Bronchial epithelial cell (primary cell): ENCODE data around the gene RFC5. TPM values are rescaled to one million over a fixed set of nuclear protein-coding genes. Genes with fewer than 3 reads are reported as not detected.

Experiments
- DNase-seq: peaks from one replicate; pipeline ENCODE4 v3.0.0-alpha.2; 2010; ENCODE audit warnings: low read depth
- FAIRE-seq: peaks from 2 replicates; lab custom pipeline; 2011; peaks lifted over from hg19 to GRCh38; lab: Jason Lieb, UNC
- H3K27me3 ChIP-seq: 2 replicates; pipeline ENCODE4 v1.5.1; 2011; ENCODE audit warnings: low read length; ENCODE audit not compliant: control insufficient read depth, insufficient read depth
- H3K36me3 ChIP-seq: 2 replicates; pipeline ENCODE4 v1.5.1; 2011; ENCODE audit warnings: low read length; ENCODE audit not compliant: control insufficient read depth, insufficient read depth
- H3K4me3 ChIP-seq: 2 replicates; pipeline ENCODE4 v1.5.1; 2011; ENCODE audit warnings: mild to moderate bottlenecking, low read depth, low read length, control low read depth
- CTCF ChIP-seq: IDR thresholded peaks from 2 replicates; pipeline ENCODE4 v1.5.1; 2011; ENCODE audit warnings: mild to moderate bottlenecking, moderate library complexity, low read length, control low read depth, inconsistent platforms; ENCODE audit not compliant: insufficient read depth, severe bottlenecking
- total RNA-seq: library from RNA; depleted of rRNA; stranded (reverse); fragments of >200 nt; gene quantifications from 2 replicates; pipeline ENCODE4 v1.2.1, GENCODE V29; 2014

The RFC5 gene, protein sequence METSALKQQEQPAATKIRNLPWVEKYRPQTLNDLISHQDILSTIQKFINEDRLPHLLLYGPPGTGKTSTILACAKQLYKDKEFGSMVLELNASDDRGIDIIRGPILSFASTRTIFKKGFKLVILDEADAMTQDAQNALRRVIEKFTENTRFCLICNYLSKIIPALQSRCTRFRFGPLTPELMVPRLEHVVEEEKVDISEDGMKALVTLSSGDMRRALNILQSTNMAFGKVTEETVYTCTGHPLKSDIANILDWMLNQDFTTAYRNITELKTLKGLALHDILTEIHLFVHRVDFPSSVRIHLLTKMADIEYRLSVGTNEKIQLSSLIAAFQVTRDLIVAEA
- total RNA-seq: 6.1 and 7.4 TPM in 2 replicates

DNA sequence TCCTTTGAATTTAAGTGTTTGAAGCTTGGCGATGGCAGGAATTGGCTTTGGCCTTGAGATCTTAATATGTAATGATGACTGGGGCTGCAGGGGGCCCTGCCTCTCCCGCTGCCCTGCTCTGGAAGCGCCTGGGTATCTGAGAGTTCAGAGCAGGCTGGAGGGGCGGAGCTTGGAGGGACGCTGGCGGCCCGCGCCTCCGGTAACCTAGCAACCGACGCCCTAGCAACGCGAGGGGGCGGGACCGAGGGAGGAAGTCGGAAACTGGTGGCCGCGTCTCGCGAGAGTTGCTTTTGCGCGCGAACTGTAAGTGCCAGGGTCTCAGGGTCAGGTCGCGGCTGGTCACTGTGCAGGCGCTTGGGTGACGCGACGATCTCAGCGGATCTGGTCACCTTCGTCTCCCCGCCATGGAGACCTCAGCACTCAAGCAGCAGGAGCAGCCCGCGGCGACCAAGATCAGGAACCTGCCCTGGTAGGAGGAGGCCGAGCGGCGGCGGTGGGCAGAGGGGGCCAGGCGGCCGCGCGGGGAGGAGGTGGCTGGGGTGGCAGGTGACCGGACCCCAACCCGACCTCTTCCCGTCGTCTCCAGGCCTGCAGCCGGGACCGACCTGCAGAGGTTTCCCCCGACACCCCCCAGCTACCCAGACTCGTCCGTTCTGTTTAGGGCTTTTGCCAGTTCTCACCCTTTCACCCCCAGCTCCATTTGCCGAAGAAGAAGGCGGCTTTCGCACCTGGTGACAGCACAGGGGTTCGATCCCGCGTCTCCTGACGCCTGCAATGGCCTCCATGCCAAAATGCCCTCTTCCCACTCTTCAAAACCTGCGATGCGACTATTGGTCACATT, at the start of gene RFC5:
Gene RFC5 (plus strand): TSS at position 280 of the 841 bp plus-strand sequence. CDS start 125 bp downstream, at position 405.
- H3K4me3 ChIP-seq: peak within 1 kb of the TSS; percentile 80
- H3K27me3 ChIP-seq: no peaks in the 10 kb centered on the region
- no peak for FAIRE-seq

DNA sequence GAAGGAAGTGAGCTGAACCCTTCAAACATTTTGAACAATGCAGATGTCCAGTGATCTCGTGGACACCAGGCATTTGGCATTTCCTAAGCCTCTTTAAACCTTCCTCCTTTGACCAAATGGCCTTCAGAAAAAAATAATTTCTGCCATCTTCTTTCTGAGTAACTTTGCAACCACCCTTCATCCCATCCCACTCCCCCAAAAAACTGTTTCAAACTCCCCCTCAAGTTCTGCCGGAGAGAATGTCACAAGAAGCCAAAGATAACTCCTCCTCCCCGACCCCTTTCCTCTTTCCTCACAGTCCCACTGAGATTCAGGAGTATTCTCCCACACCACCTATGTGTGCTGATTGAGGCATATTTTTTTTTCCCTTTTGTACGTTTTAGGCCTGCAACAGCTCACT, 49.5 kb upstream of the RFC5 start:
- H3K27me3 ChIP-seq: peaks cover 13% of the 10 kb centered on the region
- FAIRE-seq (no peak), DNase-seq (no peak)
- no peak overlapping the region for H3K4me3 ChIP-seq
- no peaks in the 10 kb centered on the region for H3K36me3 ChIP-seq
- TF ChIP-seq CTCF: no peak

More for the DNA sequence above, at the start of gene RFC5:
- peak; percentile 86 for DNase-seq
- peaks cover 1% of the 10 kb centered on the region for H3K36me3 ChIP-seq
- no peak for TF ChIP-seq CTCF

GRCh38 chr12:117967512-117967911, 49.0 kb upstream of the RFC5 start:
- H3K4me3 ChIP-seq: no peak overlapping the region
- DNase-seq: no peak
- H3K27me3 ChIP-seq: peaks cover 13% of the 10 kb centered on the region
- TF ChIP-seq CTCF: no peak
- FAIRE-seq: no peak
- H3K36me3 ChIP-seq: no peaks in the 10 kb centered on the region

- H3K4me3 ChIP-seq: peak overlapping the region; percentile 35
- no peak for TF ChIP-seq CTCF
- H3K27me3 ChIP-seq: peaks cover 13% of the 10 kb centered on the region
- FAIRE-seq: no peak
- DNase-seq: no peak
- no peaks in the 10 kb centered on the region for H3K36me3 ChIP-seq
Measured at GRCh38 chr12:117968151-117968789, 48.2 kb upstream of the RFC5 start.

DNA sequence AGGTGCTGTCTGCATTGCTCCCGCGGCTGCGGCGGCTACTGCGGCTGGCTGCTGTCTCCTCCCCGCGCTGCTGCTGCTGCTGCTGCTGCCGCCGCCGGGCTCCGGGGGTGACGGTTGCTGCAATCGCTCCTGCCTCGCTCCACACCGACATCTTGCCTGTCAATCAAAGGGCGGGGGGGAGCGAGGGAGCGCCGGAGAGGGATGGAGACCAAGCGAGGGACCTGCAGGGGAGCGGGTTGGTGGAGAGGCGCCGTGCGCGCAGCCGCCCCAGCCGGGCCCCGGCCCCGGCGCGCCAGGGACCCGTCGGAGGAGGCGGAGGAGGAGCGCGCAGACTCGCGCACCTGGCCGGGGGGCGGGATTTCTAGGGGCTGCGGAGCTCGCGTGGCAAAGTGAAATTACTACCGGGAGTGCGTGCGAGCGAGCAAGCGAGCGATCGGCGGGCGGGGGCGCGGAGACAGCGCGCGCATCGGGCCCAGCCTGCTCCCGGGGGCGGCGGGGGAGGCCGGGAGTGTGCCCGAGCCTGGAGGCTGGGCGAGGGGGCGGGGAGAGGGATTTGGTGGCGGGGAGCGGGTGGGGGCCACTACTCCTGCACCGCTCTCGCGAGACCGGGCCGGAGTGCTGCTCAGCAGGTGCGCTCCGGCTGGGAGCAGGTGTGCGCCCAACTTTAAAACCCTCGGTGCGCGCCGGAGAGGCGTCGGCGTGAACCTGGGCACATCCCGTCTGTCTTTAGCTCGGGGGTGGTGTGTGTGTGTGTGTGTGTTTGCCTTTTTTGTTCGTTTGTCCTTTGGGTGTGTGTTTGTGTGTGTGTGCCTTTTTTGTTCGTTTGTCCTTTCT, 47.5 kb upstream of the RFC5 start, which contains the start of gene KSR2:
Gene KSR2 (minus strand): TSS at position 165 of the 834 bp plus-strand sequence. CDS start 735 bp downstream, outside the sequence.
- FAIRE-seq: no peak
- Histone ChIP-seq H3K27me3 (peaks cover 13% of the 10 kb centered on the region), H3K36me3 (no peaks in the 10 kb centered on the region), H3K4me3 (peak within 1 kb of the TSS; percentile 35)
- no peak for TF ChIP-seq CTCF
- peak; percentile 14 for DNase-seq
